Large intestine (tissue), 12 donors: ENCODE data around the gene CDO1. TPM values are rescaled to one million over a fixed set of nuclear protein-coding genes. Genes with fewer than 3 reads are reported as not detected.

ENCODE experiments used
- DNase-seq, 2 donors: peaks; one replicate each; pipeline versions ENCODE4 v3.0.0 to v3.0.0-alpha.2; 2013
- H3K27ac ChIP-seq: one replicate; pipeline ENCODE4 v1.5.1; 2013; ENCODE audit warnings: low read length
- H3K27me3 ChIP-seq: 2 replicates; pipeline ENCODE4 v1.6.1; 2013; ENCODE audit warnings: low read length; ENCODE audit not compliant: control insufficient read depth, insufficient read depth
- H3K36me3 ChIP-seq: 2 replicates; pipeline ENCODE4 v1.6.1; 2013; ENCODE audit warnings: low read length; ENCODE audit not compliant: control insufficient read depth, insufficient read depth
- H3K4me1 ChIP-seq: one replicate; pipeline ENCODE4 v1.6.1; 2013; ENCODE audit warnings: low read length; ENCODE audit not compliant: control insufficient read depth, insufficient read depth
- H3K4me3 ChIP-seq: one replicate; pipeline ENCODE4 v1.5.1; 2013; ENCODE audit warnings: low read length
- H3K9me3 ChIP-seq: one replicate; pipeline ENCODE4 v1.6.1; 2013; ENCODE audit warnings: mild to moderate bottlenecking, low read depth, low read length, moderate library complexity; ENCODE audit not compliant: control insufficient read depth
- WGBS: methylation state at CpG from one replicate; pipeline ENCODE4 v1.1.5; 2013; ENCODE audit warnings: low lambda C conversion rate; ENCODE audit not compliant: insufficient coverage; 5-methylcytosine and 5-hydroxymethylcytosine counted together
- long read RNA-seq, 11 donors: transcript quantifications; one replicate each; lab custom pipeline, GENCODE V29; 2026
- polyA plus RNA-seq: library from polyadenylated mRNA; unstranded; fragments of 120-200 nt; gene quantifications from one replicate; pipeline ENCODE4 v1.2.1, GENCODE V29; 2013

The CDO1 gene
- 5.7 TPM for polyA plus RNA-seq
- long read RNA-seq, donor 1 = 0 reads
- long read RNA-seq, donor 2, partial matches to known transcripts = 0 of 2 reads
- long read RNA-seq, donor 2, other reads (novel, unspliced or antisense) = 0 of 2 reads
- long read RNA-seq, donor 3 = 0 reads
- long read RNA-seq, donor 4 = 0 reads
- long read RNA-seq, donor 5, partial matches to known transcripts = 0 of 1 reads
- long read RNA-seq, donor 5, other reads (novel, unspliced or antisense) = 0 of 1 reads
- long read RNA-seq, donor 6, partial matches to known transcripts = 0 of 2 reads
- long read RNA-seq, donor 6, other reads (novel, unspliced or antisense) = 0 of 2 reads
- long read RNA-seq, donor 7, partial matches to known transcripts = 0 of 1 reads
- long read RNA-seq, donor 7, other reads (novel, unspliced or antisense) = 0 of 1 reads
- long read RNA-seq, donor 8 = 0 reads
- long read RNA-seq, donor 9 = 0 reads
- long read RNA-seq, donor 10 = 0 reads
- long read RNA-seq, donor 11, partial matches to known transcripts = 0 of 1 reads
- long read RNA-seq, donor 11, other reads (novel, unspliced or antisense) = 0 of 1 reads

- Histone ChIP-seq H3K27me3 (peaks cover 61% of the 10 kb centered on the region), H3K4me3 (peak within 1 kb of the TSS; percentile 54), H3K36me3 (no peaks in the 10 kb centered on the region), H3K27ac (peak within 1 kb of the TSS; percentile 46), H3K4me1 (no peaks in the 10 kb centered on the region), H3K9me3 (peaks cover 3% of the 10 kb centered on the region)
- WGBS = no CpG with 5 or more reads among the region's 69 CpGs
- peak; percentile 18 to 53 for DNase-seq
Measured at GRCh38 chr5:115816226-115817081, at the start of gene CDO1. Gene CDO1 (minus strand): TSS chr5:115816659. CDS start chr5:115816397, 262 bp downstream.

DNA sequence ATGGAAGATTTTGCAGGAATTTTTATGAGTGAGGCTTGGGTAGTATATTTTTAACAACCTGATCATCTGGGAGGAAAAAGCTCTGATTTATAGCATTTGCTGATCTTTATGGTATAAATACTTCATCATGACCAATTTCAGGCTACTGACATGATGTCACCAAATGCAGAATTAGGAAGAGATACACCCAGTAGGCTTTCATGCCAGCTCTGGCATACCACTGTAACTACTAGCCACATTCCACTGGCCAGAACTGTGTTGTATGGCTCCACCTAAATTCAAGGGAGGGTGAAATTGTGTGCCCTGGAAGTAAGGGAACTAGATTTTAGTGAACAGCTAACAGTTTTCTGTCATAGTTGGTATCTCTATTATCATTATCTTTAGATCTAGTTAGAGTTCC lies 42.9 kb upstream of the CDO1 start:
- Histone ChIP-seq H3K9me3 (no peaks in the 10 kb centered on the region), H3K4me1 (peaks cover 18% of the 10 kb centered on the region), H3K27me3 (no peaks in the 10 kb centered on the region), H3K27ac (no peak overlapping the region), H3K4me3 (no peak overlapping the region), H3K36me3 (no peaks in the 10 kb centered on the region)
- no peak for DNase-seq

- Histone ChIP-seq H3K4me1 (peaks cover 18% of the 10 kb centered on the region), H3K4me3 (no peak overlapping the region), H3K9me3 (peaks cover 3% of the 10 kb centered on the region), H3K27me3 (no peaks in the 10 kb centered on the region), H3K36me3 (peaks cover 3% of the 10 kb centered on the region), H3K27ac (no peak overlapping the region)
- 89% methylated on average over 3 of the region's 3 CpGs for WGBS
- no peak for DNase-seq
Measured at GRCh38 chr5:115858396-115858795, 41.9 kb upstream of the CDO1 start.

DNA sequence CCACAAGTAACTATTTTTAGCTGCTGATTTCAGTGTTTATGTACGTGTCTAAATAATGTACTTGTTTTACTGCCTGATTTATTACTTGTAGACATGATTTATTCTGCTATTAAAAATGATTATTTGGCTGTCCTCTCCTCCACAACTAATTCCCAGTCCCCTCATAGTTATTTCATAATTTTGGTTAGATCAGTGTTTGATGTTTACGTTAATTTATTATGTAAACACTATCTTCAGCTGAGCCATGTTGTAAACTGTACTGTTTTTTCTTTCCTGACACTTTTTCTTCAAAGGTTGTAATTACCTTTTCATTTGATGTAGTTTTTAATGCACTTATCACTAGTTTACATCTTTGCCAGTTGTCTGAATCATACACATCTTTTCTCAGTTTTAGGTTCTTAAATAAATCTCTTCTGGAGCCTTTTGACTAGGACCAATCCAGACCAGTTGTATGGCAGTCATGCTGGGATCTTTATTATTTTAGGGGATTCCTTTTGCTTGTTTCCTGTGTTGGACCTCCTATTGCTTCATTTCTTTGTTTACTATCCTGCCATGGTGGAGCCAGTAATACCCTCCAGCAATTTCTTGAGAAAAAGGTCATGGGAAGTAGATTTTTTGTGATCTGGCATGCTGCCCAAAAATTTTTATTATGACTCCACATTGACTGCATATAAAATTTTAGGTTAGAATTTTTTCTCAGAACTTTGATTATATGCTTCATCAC lies 41.3 kb upstream of the CDO1 start:
- no peak for DNase-seq
- Histone ChIP-seq H3K4me1 (peaks cover 18% of the 10 kb centered on the region), H3K36me3 (peaks cover 3% of the 10 kb centered on the region), H3K27ac (peak overlapping the region; percentile 58), H3K4me3 (no peak overlapping the region), H3K27me3 (no peaks in the 10 kb centered on the region), H3K9me3 (peaks cover 4% of the 10 kb centered on the region)
- 37% methylated on average over 2 of the region's 2 CpGs for WGBS

GRCh38 chr5:115857057-115857479 lies 40.6 kb upstream of the CDO1 start:
- Histone ChIP-seq H3K27ac (peak overlapping the region; percentile 58), H3K9me3 (peaks cover 4% of the 10 kb centered on the region), H3K36me3 (peaks cover 3% of the 10 kb centered on the region), H3K4me1 (peaks cover 18% of the 10 kb centered on the region), H3K27me3 (no peaks in the 10 kb centered on the region), H3K4me3 (no peak overlapping the region)
- WGBS = no CpG with 5 or more reads among the region's 1 CpG
- peak in 1 of 2 donors; percentile 65 for DNase-seq

- peak overlapping the region; percentile 58 for H3K27ac ChIP-seq
- no peak for DNase-seq
- peaks cover 3% of the 10 kb centered on the region for H3K36me3 ChIP-seq
- H3K4me1 ChIP-seq = peaks cover 21% of the 10 kb centered on the region
- no peak overlapping the region for H3K4me3 ChIP-seq
- H3K9me3 ChIP-seq = peaks cover 4% of the 10 kb centered on the region
- no peaks in the 10 kb centered on the region for H3K27me3 ChIP-seq
- WGBS = 60% methylated on average over 1 of the region's 1 CpG
Measured at GRCh38 chr5:115855959-115856358, 39.5 kb upstream of the CDO1 start.

GRCh38 chr5:115854139-115854538 lies 37.7 kb upstream of the CDO1 start:
- no peak for DNase-seq
- Histone ChIP-seq H3K4me1 (peaks cover 25% of the 10 kb centered on the region), H3K36me3 (peaks cover 3% of the 10 kb centered on the region), H3K9me3 (peaks cover 4% of the 10 kb centered on the region), H3K4me3 (no peak overlapping the region), H3K27me3 (no peaks in the 10 kb centered on the region), H3K27ac (no peak overlapping the region)
- no CpG with 5 or more reads among the region's 3 CpGs for WGBS

GRCh38 chr5:115850744-115851416 lies 34.4 kb upstream of the CDO1 start:
- Histone ChIP-seq H3K27ac (no peak overlapping the region), H3K4me3 (no peak overlapping the region), H3K9me3 (peaks cover 4% of the 10 kb centered on the region), H3K4me1 (peaks cover 18% of the 10 kb centered on the region), H3K36me3 (peaks cover 3% of the 10 kb centered on the region), H3K27me3 (no peaks in the 10 kb centered on the region)
- peak in 1 of 2 donors; percentile 29 for DNase-seq
- 75% methylated on average over 2 of the region's 4 CpGs for WGBS

- DNase-seq = no peak
- Histone ChIP-seq H3K27me3 (no peaks in the 10 kb centered on the region), H3K4me1 (peaks cover 18% of the 10 kb centered on the region), H3K9me3 (peaks cover 4% of the 10 kb centered on the region), H3K4me3 (no peak overlapping the region), H3K36me3 (peaks cover 3% of the 10 kb centered on the region), H3K27ac (no peak overlapping the region)
- WGBS = 50% methylated on average over 1 of the region's 3 CpGs
Measured at GRCh38 chr5:115849258-115849798, 32.9 kb upstream of the CDO1 start.
